Vagina (tissue), 2 donors: ENCODE results near the gene ZNF441.
A peak's percentile ranks its signal among the peaks of the same experiment; 100 is the strongest.

Experiments
- POLR2A ChIP-seq, 2 donors: fragments of 450-650 bp; IDR thresholded peaks; one replicate each; pipeline ENCODE4 v1.6.1; 2017; ENCODE audit warnings: antibody characterized with exemption in 2 of 2, mild to moderate bottlenecking in 2 of 2, moderate library complexity in 2 of 2
- POLR2AphosphoS5 ChIP-seq, 2 donors: sonication (generic); formaldehyde crosslinking; IDR thresholded peaks; one replicate each; pipeline ENCODE4 v1.9.0; 2017; ENCODE audit warnings: antibody characterized with exemption in 2 of 2, mild to moderate bottlenecking in 2 of 2, low read depth in 1 of 2; ENCODE audit not compliant: insufficient read depth in 1 of 2
- TF ChIP-seq, protein P1 (sequence below), 3 experiments: fragments of 450-650 bp in 2 of 3; fragments of 200-600 bp in 1 of 3; sonication (generic) in 1 of 3; IDR thresholded peaks; one replicate each; pipeline ENCODE4 v1.5.1; 2017 to 2019; ENCODE audit warnings: antibody characterized with exemption in 3 of 3, mild to moderate bottlenecking in 2 of 3, moderate library complexity in 2 of 3

DNA sequence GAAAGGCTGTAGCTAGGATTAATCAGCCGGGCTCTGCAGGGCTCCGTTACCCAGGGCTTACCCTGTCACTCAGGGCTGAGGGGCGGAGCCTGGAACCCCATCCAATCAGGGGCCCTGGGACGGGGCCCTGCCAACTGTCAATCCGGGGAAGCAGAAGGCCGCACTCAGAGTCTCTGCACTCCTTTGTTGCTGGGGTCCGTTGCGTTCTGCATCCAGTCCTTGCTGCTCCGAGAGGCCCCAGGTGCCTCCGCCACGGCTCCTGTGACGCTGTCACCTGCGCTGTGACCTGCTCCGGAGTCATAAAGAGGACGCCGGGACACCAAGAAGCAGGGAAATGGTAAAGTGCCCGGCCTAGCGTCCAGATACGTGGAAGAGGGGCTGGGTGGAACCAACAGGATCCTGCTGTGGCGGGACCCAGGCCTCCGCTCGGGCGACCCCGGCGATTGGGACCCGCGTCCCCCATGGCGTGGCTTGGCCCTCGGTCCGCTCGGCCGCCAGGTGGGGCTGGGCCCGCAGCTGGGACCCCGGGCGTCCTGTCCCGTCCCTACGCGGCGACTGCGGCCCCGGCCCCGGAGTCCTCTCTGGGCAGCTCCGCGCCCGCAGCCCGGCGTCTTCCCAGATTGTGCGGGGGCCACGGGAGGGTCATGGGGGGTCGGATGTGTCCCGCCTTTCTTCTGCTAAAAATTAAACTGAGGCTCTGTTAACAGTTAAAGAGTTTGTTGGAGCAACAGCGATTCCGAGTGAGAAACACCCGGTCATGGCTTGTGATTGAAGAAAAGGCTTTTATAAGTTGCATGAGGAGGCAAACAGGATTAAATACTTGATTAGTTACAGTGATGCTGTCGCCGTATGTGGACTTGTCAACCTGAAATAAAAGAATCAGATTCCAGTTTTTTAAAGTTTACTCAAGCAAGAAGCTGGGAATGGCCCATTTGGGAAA lies 31.9 kb downstream of the ZNF441 start, which contains the start of gene ZNF491:
- TF ChIP-seq POLR2A (IDR thresholded peaks at IDR 0.05) (peak in 1 of 2 donors; percentile 42), POLR2AphosphoS5 (IDR thresholded peaks at IDR 0.05; ENCODE audit: insufficient read depth in 1 of 2, low read depth in 1 of 2) (peak; percentile 79 to 85)
- TF ChIP-seq, protein P1, sequence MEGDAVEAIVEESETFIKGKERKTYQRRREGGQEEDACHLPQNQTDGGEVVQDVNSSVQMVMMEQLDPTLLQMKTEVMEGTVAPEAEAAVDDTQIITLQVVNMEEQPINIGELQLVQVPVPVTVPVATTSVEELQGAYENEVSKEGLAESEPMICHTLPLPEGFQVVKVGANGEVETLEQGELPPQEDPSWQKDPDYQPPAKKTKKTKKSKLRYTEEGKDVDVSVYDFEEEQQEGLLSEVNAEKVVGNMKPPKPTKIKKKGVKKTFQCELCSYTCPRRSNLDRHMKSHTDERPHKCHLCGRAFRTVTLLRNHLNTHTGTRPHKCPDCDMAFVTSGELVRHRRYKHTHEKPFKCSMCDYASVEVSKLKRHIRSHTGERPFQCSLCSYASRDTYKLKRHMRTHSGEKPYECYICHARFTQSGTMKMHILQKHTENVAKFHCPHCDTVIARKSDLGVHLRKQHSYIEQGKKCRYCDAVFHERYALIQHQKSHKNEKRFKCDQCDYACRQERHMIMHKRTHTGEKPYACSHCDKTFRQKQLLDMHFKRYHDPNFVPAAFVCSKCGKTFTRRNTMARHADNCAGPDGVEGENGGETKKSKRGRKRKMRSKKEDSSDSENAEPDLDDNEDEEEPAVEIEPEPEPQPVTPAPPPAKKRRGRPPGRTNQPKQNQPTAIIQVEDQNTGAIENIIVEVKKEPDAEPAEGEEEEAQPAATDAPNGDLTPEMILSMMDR (IDR thresholded peaks at IDR 0.05) = peak in 1 of 3 experiments; percentile 6
